HEK293 (cell line): ENCODE results near the gene C1QL2.

ENCODE experiments used
- CTCF ChIA-PET: fragments of 350-600 bp; formaldehyde crosslinking; extraction: SDS; loops from one replicate; lab custom pipeline; 2021; ENCODE audit warnings: antibody characterized with exemption; lab: Yijun Ruan, JAX
- POLR2A ChIA-PET: fragments of 300-600 bp; formaldehyde crosslinking; extraction: SDS; loops from one replicate; lab custom pipeline; 2020; ENCODE audit warnings: antibody characterized with exemption, inconsistent platforms; lab: Yijun Ruan, JAX
- H3K27ac ChIP-seq: fragments of 200-500 bp; sonication (Bioruptor generic); 2 replicates; pipeline ENCODE4 v1.5.1; 2014; ENCODE audit warnings: low read depth, low read length, control low read depth, inconsistent platforms; ENCODE audit errors: extremely low read depth
- H3K36me3 ChIP-seq, 2 experiments: fragments of 200-500 bp in 1 of 2; sonication (Bioruptor generic) in 1 of 2; 1 replicate in 1 of 2; 2 replicates in 1 of 2; pipeline ENCODE4 v1.5.1; 2014 to 2017; ENCODE audit warnings: inconsistent platforms in 2 of 2, low read length in 2 of 2; ENCODE audit not compliant: control insufficient read depth in 2 of 2, insufficient read depth in 1 of 2
- H3K4me1 ChIP-seq: fragments of 200-500 bp; sonication (Bioruptor generic); 2 replicates; pipeline ENCODE4 v1.5.1; 2014; ENCODE audit warnings: mild to moderate bottlenecking, low read length, inconsistent platforms; ENCODE audit not compliant: control insufficient read depth, insufficient read depth
- H3K4me3 ChIP-seq: 2 replicates; pipeline ENCODE4 v1.5.1; 2011; ENCODE audit warnings: low read depth, mild to moderate bottlenecking, control low read depth, low read length, moderate library complexity
- H3K9me3 ChIP-seq: fragments of 200-500 bp; sonication (Bioruptor generic); 2 replicates; pipeline ENCODE4 v1.5.1; 2014; ENCODE audit warnings: low read depth, low read length, inconsistent platforms; ENCODE audit not compliant: control insufficient read depth, insufficient read depth
- BCL6B ChIP-seq: fragments of 450-650 bp; formaldehyde crosslinking; IDR thresholded peaks from 2 replicates; pipeline ENCODE4 v1.5.1; 2017; ENCODE audit warnings: missing biosample characterization, missing genetic modification characterization
- GLIS2 ChIP-seq: fragments of 450-650 bp; formaldehyde crosslinking; IDR thresholded peaks from 2 replicates; pipeline ENCODE4 v1.5.1; 2016; ENCODE audit warnings: missing biosample characterization, missing genetic modification characterization
- HOXC10 ChIP-seq: sonication (generic); formaldehyde crosslinking; IDR thresholded peaks from 2 replicates; pipeline ENCODE4 v1.8.1; 2023; ENCODE audit warnings: mild to moderate bottlenecking, missing genetic modification reagents
- IKZF3 ChIP-seq: fragments of 450-650 bp; IDR thresholded peaks from 2 replicates; pipeline ENCODE4 v1.5.0; 2018; ENCODE audit warnings: missing biosample characterization, mild to moderate bottlenecking, missing genetic modification characterization, moderate library complexity
- MEIS1 ChIP-seq: sonication (generic); formaldehyde crosslinking; IDR thresholded peaks from 2 replicates; pipeline ENCODE4 v1.8.1; 2022; ENCODE audit warnings: missing genetic modification reagents, mild to moderate bottlenecking, borderline replicate concordance
- MZF1 ChIP-seq: fragments of 450-650 bp; formaldehyde crosslinking; IDR thresholded peaks from 2 replicates; pipeline ENCODE4 v1.5.1; 2017; ENCODE audit warnings: missing biosample characterization, missing genetic modification characterization, borderline replicate concordance
- PBX3 ChIP-seq: sonication (generic); formaldehyde crosslinking; IDR thresholded peaks from 2 replicates; pipeline ENCODE4 v1.8.1; 2022; ENCODE audit warnings: mild to moderate bottlenecking, moderate library complexity, missing genetic modification reagents
- SCRT2 ChIP-seq: fragments of 450-650 bp; formaldehyde crosslinking; IDR thresholded peaks from 2 replicates; pipeline ENCODE4 v1.5.1; 2016; ENCODE audit warnings: missing biosample characterization, missing genetic modification characterization
- ZBTB10 ChIP-seq: fragments of 450-650 bp; formaldehyde crosslinking; IDR thresholded peaks from 2 replicates; pipeline ENCODE4 v1.5.1; 2016; ENCODE audit warnings: missing biosample characterization, missing genetic modification characterization
- ZBTB6 ChIP-seq: fragments of 450-650 bp; formaldehyde crosslinking; IDR thresholded peaks from 2 replicates; pipeline ENCODE4 v1.5.1; 2017; ENCODE audit warnings: missing biosample characterization, missing genetic modification characterization
- ZFHX2 ChIP-seq: fragments of 450-650 bp; formaldehyde crosslinking; conservative IDR thresholded peaks from 2 replicates; pipeline ENCODE4 v1.5.1; 2016; ENCODE audit warnings: missing biosample characterization, missing genetic modification characterization
- ZNF133 ChIP-seq: fragments of 450-650 bp; formaldehyde crosslinking; IDR thresholded peaks from 2 replicates; pipeline ENCODE4 v1.5.1; 2016; ENCODE audit warnings: missing biosample characterization, missing genetic modification characterization
- ZNF138 ChIP-seq: fragments of 450-650 bp; formaldehyde crosslinking; IDR thresholded peaks from 2 replicates; pipeline ENCODE4 v1.5.1; 2016; ENCODE audit warnings: missing biosample characterization, missing genetic modification characterization, borderline replicate concordance
- ZNF157 ChIP-seq: fragments of 450-650 bp; formaldehyde crosslinking; IDR thresholded peaks from 2 replicates; pipeline ENCODE4 v1.5.1; 2016; ENCODE audit warnings: missing biosample characterization, missing genetic modification characterization
- ZNF2 ChIP-seq: fragments of 450-650 bp; formaldehyde crosslinking; IDR thresholded peaks from 2 replicates; pipeline ENCODE4 v1.5.1; 2016; ENCODE audit warnings: missing biosample characterization, missing genetic modification characterization
- ZNF24 ChIP-seq: fragments of 450-650 bp; formaldehyde crosslinking; IDR thresholded peaks from 2 replicates; pipeline ENCODE4 v1.5.1; 2016; ENCODE audit warnings: missing biosample characterization, missing genetic modification characterization
- ZNF324 ChIP-seq: fragments of 450-650 bp; formaldehyde crosslinking; IDR thresholded peaks from 2 replicates; pipeline ENCODE4 v1.5.1; 2016; ENCODE audit warnings: missing biosample characterization, missing genetic modification characterization
- ZNF335 ChIP-seq: fragments of 450-650 bp; formaldehyde crosslinking; conservative IDR thresholded peaks from 2 replicates; pipeline ENCODE4 v1.5.1; 2016; ENCODE audit warnings: missing biosample characterization, missing genetic modification characterization
- ZNF404 ChIP-seq: fragments of 450-650 bp; formaldehyde crosslinking; IDR thresholded peaks from 2 replicates; pipeline ENCODE4 v1.5.1; 2017; ENCODE audit warnings: missing biosample characterization, missing genetic modification characterization
- ZNF449 ChIP-seq: fragments of 450-650 bp; formaldehyde crosslinking; IDR thresholded peaks from 2 replicates; pipeline ENCODE4 v1.5.1; 2017; ENCODE audit warnings: missing biosample characterization, mild to moderate bottlenecking, missing genetic modification characterization, moderate library complexity
- ZNF501 ChIP-seq: fragments of 450-650 bp; formaldehyde crosslinking; IDR thresholded peaks from 2 replicates; pipeline ENCODE4 v1.5.1; 2016; ENCODE audit warnings: missing biosample characterization, missing genetic modification characterization
- ZNF514 ChIP-seq: fragments of 450-650 bp; formaldehyde crosslinking; IDR thresholded peaks from 2 replicates; pipeline ENCODE4 v1.5.1; 2016; ENCODE audit warnings: missing biosample characterization, missing genetic modification characterization
- ZNF571 ChIP-seq: fragments of 450-650 bp; formaldehyde crosslinking; IDR thresholded peaks from 2 replicates; pipeline ENCODE4 v1.5.0; 2017; ENCODE audit warnings: missing biosample characterization, missing genetic modification characterization
- ZNF585B ChIP-seq: fragments of 450-650 bp; formaldehyde crosslinking; IDR thresholded peaks from 2 replicates; pipeline ENCODE4 v1.5.1; 2016; ENCODE audit warnings: missing biosample characterization, missing genetic modification characterization
- ZNF629 ChIP-seq: fragments of 450-650 bp; formaldehyde crosslinking; IDR thresholded peaks from 2 replicates; pipeline ENCODE4 v1.5.1; 2017; ENCODE audit warnings: missing biosample characterization, missing genetic modification characterization
- ZNF76 ChIP-seq: fragments of 450-650 bp; formaldehyde crosslinking; IDR thresholded peaks from 2 replicates; pipeline ENCODE4; 2016; ENCODE audit warnings: low read depth, missing biosample characterization, missing genetic modification characterization, borderline replicate concordance
- ZNF777 ChIP-seq: fragments of 450-650 bp; formaldehyde crosslinking; IDR thresholded peaks from 2 replicates; pipeline ENCODE4 v1.5.1; 2017; ENCODE audit warnings: missing biosample characterization, missing genetic modification characterization, borderline replicate concordance
- ZNF791 ChIP-seq: fragments of 450-650 bp; formaldehyde crosslinking; IDR thresholded peaks from 2 replicates; pipeline ENCODE4 v1.5.1; 2016; ENCODE audit warnings: missing biosample characterization, missing genetic modification characterization
- ZNF837 ChIP-seq: fragments of 450-650 bp; formaldehyde crosslinking; IDR thresholded peaks from 2 replicates; pipeline ENCODE4 v1.5.1; 2016; ENCODE audit warnings: missing biosample characterization, missing genetic modification characterization
- ZSCAN23 ChIP-seq: fragments of 450-650 bp; formaldehyde crosslinking; IDR thresholded peaks from 2 replicates; pipeline ENCODE4 v1.5.1; 2016; ENCODE audit warnings: missing biosample characterization, missing genetic modification characterization

C1QL2 gene

GRCh38 chr2:119181791-119182445 is 23.4 kb upstream of the C1QL2 start:
- ChIA-PET POLR2A (no interaction called here), CTCF (interaction anchor here (0.5 to 0.7 kb wide), 2 partner anchors 34 to 37 kb away, joined by 3 read pairs; no protein-coding TSS in a partner anchor)
- no peaks in the 10 kb centered on the region for H3K4me1 ChIP-seq
- no peak overlapping the region for H3K27ac ChIP-seq
- no peak for TF ChIP-seq SCRT2 (tag by site-specific recombination)
- TF ChIP-seq ZNF791 (tag by site-specific recombination): no peak
- TF ChIP-seq ZBTB6: no peak
- no peak for TF ChIP-seq ZNF24 (tag by site-specific recombination)
- TF ChIP-seq ZNF837: no peak
- no peak for TF ChIP-seq ZNF501 (tag by site-specific recombination)
- no peak for TF ChIP-seq ZNF514 (tag by site-specific recombination)
- TF ChIP-seq ZFHX2: no peak
- no peak for TF ChIP-seq PBX3
- TF ChIP-seq MZF1 (tag by site-specific recombination): no peak
- no peak for TF ChIP-seq GLIS2 (tag by site-specific recombination)
- no peak for TF ChIP-seq ZNF449
- TF ChIP-seq HOXC10 (CRISPR knock-in tag): no peak
- TF ChIP-seq IKZF3 (tag by site-specific recombination): no peak
- TF ChIP-seq ZNF324 (tag by site-specific recombination): no peak
- no peak for TF ChIP-seq ZNF335 (tag by site-specific recombination)
- TF ChIP-seq ZBTB10 (tag by site-specific recombination): no peak
- no peak for TF ChIP-seq ZNF138 (tag by site-specific recombination)
- TF ChIP-seq, all 188 proteins: peak for 0
- Histone ChIP-seq H3K9me3 (no peaks in the 10 kb centered on the region), H3K36me3 (no peaks in the 10 kb centered on the region), H3K4me3 (no peak overlapping the region)

- Histone ChIP-seq H3K9me3 (no peaks in the 10 kb centered on the region), H3K4me3 (no peak overlapping the region), H3K36me3 (no peaks in the 10 kb centered on the region), H3K27ac (no peak overlapping the region), H3K4me1 (no peaks in the 10 kb centered on the region)
- ChIA-PET POLR2A (no interaction called here), CTCF (interaction anchor here (0.7 kb wide), 1 partner anchor 261 kb away, joined by 3 read pairs; no protein-coding TSS in a partner anchor)
- no peak for TF ChIP-seq ZNF571 (tag by site-specific recombination)
- no peak for TF ChIP-seq ZNF404 (tag by site-specific recombination)
- TF ChIP-seq ZNF777 (tag by site-specific recombination): no peak
- no peak for TF ChIP-seq ZSCAN23 (tag by site-specific recombination)
- TF ChIP-seq ZNF157 (tag by site-specific recombination): no peak
- TF ChIP-seq ZNF585B: no peak
- TF ChIP-seq ZNF629 (tag by site-specific recombination): no peak
- no peak for TF ChIP-seq BCL6B
- TF ChIP-seq ZNF2 (tag by site-specific recombination): no peak
- no peak for TF ChIP-seq MEIS1 (CRISPR knock-in tag)
- no peak for TF ChIP-seq ZNF133 (tag by site-specific recombination)
- no peak for TF ChIP-seq ZNF76 (tag by site-specific recombination)
These were observed 22.8 kb upstream of the C1QL2 start for GRCh38 chr2:119181391-119181790.
